GM19043 (cell line): ENCODE results near the gene ASF1B.
A peak's percentile ranks its signal among the peaks of the same experiment; 100 is the strongest.
"Not testable (repeated sequence)": the region's sequence is repeated elsewhere in the genome, so short reads cannot be mapped to it uniquely, and the experiment has no call there.

Source experiments
- ATAC-seq: cut with Tn5 transposase; IDR thresholded peaks from one replicate; pipeline ENCODE4 v1.9.1; 2021; ENCODE audit warnings: low read depth; ENCODE audit not compliant: unreplicated experiment

The ASF1B gene

GRCh38 chr19:14136509-14137281, at the start of gene ASF1B:
TSS of gene ASF1B (minus strand) at chr19:14136589. CDS start at chr19:14136456, 133 bp downstream.
- ATAC-seq, result peak; percentile 74

DNA sequence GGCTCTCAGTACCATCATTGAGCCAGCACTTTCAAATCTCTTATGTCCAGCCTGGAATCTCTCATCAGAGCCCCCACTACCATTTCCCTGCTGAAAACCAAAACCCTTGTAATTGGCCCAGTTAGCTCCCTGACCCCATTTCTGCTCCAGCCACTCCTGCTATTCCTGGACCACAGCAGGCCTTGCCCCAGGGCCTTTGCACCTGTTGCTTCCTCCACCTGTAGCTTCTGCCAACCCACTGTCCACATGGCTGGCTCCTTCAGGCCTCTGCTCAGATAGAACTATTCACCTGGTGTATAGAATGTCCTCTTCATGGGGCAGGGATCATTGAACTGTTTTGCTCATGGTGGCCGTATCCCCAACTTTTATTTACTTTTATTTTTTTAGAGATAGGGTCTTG, 49.3 kb upstream of the ASF1B start:
- ATAC-seq, result not testable (repeated sequence)

DNA sequence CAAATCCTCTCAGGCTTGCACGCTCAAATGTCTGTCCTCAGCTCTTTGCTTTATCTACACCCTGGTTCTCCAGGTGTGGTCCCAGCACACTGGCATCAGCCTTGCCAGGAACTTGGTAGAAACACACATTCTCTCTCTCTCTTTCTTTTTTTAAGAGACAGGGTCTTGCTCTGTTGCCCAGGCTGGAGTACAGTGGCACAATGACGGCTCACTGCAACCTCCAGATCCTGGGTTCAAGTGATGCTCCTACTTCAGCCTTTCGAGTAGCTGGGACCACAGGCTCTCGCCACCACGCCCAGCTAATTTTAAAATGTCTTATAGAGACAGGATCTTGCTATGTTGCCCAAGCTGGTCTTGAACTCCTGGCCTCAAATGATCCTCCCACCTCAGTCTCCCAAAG, 48.8 kb upstream of the ASF1B start:
- ATAC-seq, result no peak

DNA sequence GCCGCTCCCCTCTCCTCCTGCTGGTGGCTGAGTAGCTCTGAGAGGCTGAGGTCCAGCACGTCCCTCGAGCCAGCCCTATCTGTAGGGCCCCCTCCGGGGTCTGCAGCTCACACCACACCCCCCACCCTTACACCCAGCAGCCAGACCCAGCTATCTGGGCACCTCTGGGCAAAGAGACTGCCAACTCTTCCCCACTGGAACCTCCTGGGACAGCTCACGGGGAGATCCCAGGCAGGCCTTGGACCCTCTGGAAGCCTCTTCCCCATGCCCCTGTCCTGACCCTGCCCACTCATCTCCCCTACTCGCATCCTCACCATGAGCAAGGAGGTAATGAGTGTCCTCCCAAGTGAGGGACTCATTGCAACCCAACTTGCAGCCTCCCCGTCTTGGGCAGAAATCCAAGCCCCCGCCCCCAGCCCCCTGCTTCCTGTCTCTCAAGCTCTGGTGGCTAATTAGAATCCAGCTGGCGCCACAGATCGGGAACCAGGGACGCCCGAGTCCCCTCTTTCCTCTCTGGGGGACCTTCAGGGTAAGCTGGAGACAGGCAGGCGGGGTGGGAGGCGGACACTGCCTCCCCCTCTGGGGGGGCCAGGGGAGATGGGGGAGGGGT, 47.5 kb upstream of the ASF1B start:
- no peak for ATAC-seq

DNA sequence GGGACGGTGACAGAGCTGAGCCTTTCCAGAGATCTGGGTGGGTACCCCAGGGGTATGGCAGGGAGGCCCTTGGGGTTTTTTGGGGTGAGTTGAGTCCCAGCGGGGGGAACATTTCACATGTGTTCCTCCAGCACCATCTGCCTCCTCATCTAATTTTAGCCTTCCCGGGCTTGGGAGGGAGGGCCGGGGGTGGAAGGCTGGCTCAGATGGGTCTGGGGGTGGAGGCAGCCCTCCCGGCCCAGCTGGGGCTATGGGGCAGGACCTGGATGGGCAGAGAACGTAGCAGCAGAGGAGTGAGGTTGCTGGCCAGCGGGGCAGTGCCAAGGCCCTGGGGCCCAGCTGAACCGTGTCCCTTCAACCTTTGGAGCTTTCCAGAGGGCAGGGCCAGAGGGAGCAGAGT, 46.1 kb upstream of the ASF1B start:
- no peak for ATAC-seq

DNA sequence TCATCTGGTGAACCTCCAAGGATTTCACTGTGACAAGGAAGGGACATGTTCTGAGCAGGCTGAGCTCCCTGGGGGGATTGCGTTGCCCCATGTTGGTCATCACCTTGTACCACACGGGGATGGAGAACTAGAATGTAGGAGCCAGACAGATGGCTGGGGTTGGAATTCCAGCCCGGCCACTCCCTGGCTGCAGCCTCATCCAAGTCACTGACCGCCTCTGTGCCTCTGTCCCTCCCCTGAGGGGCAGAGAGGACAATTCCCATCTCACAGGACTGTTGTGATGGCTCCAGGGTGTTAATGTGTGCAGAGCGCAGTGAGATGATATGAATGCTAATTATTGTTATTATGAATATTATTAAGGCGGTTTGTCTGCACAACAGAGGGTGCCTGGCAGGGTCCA, 45.5 kb upstream of the ASF1B start:
- no peak for ATAC-seq

- not testable (repeated sequence) for ATAC-seq
Measured at GRCh38 chr19:14181199-14181598, 44.8 kb upstream of the ASF1B start.

DNA sequence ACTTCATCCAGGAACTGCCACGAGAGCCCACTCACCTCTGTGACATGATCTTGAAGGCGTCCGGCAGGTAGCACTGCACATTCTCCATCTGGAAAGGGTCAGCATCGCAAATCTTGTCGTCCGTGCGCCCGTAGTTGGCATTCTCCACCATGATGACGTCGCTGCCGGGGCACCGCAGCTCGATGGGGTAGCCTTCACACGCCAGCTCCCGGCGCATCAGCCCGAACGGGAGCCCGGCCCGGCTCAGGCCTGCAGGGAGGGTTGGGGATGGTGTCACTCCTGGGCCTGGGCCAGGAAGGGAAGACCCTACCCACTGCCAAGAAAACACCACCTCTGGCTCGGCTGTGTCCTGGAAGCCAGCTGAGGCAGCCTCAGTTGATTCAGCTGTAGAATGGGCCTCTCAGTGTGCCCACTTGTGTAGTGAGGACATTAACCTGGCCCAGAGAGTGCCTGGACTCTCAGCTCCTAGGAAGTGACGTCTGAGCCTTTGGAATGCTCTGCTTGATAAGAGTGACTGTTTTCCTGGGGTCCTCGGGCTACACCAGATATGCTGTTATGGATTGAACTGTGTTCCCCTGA, 41.2 kb upstream of the ASF1B start:
- no peak for ATAC-seq

- no peak for ATAC-seq
Measured at GRCh38 chr19:14175351-14175792, 39.0 kb upstream of the ASF1B start.

GRCh38 chr19:14174883-14175282, 38.5 kb upstream of the ASF1B start:
- no peak for ATAC-seq

DNA sequence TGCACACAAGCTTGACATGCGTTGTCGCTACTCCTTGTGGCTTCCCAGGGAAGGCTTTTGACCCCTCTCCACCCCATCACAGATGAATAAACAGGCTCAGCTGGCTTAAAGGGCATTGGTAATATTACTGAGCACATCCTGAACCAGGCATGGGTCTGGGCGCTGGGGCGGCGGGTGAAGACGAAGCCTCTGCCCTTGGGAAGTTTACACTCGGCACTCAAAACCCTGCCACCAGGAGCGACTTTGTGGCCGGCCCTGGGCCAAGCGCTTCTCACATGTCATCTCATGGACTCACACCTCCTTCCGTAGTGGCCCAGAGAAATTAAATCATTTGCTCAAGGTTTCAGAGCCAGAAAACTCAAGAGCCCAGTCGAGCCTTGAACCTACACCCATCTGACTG, 32.6 kb upstream of the ASF1B start:
- no peak for ATAC-seq

GRCh38 chr19:14168259-14168972, 32.0 kb upstream of the ASF1B start:
- ATAC-seq, result no peak

DNA sequence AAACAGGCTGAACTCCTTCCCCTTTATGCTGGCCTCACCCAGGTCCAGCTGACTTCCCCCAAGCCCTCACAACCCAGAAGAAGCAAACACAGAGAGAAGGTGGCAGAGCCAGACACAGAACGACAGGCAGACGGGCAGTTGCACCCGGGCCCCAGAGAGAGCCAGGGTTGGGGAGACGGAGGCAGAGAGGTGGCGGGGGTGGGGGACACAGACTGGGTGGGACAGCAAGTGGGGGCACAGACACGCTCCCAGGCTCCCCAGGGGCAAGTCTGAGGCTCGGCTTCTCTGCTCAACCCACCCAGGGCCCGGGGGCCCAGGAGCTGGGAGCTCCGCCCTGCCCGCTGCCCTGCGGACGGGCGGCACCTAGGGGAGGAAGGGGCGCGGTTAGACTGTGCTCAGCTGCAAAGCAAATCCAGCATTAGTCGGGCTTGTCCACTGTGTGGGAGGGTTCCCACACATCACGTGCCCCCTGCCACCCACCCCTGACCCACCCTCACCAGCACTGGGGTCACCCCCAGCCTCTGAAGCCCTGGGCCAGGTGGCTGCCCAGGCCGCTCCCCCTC, 31.3 kb upstream of the ASF1B start:
- ATAC-seq, result no peak

DNA sequence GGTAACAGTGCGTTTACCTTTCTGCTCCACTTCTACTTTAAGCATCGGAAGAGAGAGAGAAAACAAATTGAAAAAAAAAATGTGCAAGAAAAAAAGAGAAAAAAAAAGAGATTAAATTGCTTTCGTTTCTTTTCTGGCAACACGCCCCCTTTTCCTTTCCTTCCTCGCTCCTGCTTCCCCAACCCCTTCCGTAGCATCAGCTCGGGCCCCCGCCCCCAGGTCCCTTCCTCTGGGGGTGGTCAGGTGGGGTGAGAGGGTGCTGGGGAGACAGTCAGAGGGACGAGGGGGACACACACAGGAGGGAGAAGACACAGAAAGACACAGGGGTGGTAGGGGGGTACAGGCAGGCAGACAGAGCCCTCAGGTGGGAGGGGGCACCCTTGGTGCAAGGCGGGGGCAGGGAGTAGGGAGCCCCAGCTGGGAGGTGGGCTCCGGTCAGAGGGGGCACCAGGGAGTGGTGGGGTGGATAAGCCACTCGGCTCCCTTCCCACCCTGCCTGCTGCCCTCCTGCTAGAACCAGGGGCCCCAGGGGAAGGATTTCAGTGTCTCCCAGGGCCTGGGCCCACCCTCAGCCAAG, 30.7 kb upstream of the ASF1B start:
- no peak for ATAC-seq

DNA sequence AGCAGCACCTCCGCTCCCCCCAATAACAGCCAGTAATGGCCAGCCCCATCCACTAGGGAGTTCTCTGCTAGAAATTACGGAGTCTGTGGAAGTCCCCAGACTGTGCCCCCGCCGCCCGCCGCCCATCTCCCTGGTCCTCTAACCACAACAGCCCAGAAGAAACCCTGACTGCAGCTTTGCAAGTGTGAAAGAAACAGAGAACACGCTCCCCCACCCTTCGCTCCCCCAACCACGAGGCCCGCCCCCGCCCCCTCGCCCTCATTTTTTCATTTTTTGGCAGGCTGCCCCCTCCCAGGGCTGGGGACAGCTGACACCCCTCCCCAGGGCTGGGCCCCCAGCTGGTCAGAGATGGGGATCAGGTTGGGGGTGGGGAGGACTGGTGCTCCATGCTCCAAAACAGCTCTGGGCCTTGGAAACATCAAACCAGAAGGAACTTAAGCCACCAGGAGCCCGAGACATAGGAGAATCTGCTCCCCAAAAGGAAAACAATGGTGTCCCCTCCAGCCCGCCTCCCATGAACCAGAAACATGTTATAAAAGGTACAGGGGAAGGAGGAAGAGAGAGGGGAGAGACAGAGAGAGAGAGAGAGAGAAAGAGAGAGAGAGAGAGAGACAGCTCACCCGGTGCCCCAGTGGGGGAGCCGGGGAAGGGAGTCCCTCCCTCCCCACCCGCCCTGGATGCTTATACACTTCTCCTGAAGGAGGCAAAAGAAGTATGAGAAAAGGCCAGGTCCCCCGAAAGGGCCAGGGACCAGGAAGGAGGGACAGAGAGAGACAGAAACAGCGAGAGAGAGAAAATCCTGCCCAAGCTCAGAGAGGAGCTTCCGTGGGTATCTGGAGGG, 29.8 kb upstream of the ASF1B start:
- ATAC-seq, result no peak

DNA sequence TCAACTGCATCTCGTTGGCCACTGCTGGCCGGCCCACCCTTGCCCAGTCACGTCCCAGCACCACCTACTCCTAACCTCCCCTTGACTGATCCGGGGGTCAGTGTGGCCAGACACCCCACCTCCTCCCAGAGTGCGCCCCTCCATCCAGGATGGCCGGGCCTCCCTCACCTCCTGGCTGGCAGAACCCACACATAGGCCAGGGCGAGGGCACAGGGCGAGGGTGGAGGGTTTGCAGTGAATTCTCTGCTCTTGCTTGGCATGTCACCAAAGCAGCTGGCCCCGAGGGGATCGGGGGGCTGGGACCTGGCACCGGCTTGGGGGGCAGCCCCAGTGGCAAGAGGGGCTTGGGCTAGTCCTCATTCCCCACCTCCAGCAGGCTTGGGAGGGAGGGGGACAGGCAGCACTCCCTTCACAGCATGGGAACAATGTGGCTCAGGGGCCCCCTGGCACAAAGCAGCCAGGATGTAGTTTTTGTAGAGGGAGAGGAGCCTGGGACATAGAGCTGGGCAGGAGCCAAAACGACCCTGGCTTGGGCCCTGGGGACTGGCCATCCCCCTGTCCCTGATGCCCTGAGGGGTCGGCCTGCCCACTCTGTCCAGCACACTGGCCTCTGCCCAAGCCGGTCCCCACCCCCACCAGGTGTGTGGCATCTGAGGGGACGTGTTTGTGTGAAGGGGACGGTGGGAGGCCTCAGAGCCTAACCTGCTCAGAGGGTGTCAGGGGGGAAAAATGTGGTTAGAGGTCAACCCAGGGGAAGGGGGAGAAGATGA, 28.5 kb upstream of the ASF1B start:
- no peak for ATAC-seq

GRCh38 chr19:14164082-14164481, 27.7 kb upstream of the ASF1B start:
- no peak for ATAC-seq

GRCh38 chr19:14162871-14163297, 26.5 kb upstream of the ASF1B start:
- no peak for ATAC-seq

DNA sequence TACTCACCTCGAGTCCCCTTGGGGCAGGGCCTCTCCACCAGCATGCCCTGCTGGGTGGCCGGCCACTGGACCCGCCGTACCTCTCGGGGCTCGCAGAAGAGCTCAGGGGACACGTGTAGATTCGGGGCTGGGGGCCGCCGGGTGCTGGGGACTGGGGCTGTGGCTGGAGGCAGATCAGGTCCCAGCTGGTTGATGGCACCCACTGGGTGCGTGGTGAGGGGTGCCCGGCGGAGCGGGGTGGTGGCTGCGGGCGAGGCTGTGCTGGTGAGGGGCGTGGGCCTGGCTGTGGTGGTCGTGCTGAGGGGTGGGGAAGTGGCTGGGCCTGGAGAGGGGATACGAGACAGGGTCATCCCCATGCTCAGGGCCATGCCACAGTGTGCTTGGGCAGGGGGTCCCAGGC, 24.9 kb upstream of the ASF1B start:
- no peak for ATAC-seq
